Effector memory CD8-positive, alpha-beta T cell (primary cell): ENCODE results near the gene GRAMD1A.

ENCODE experiments used
- ATAC-seq: fragments of 150-1000 bp; cut with Tn5 transposase; replicated peaks from 2 replicates; pipeline ENCODE4 v1.10.0; 2021; ENCODE audit warnings: mild to moderate bottlenecking, moderate library complexity
- DNase-seq, 3 experiments: peaks; one replicate each; pipeline ENCODE4 v3.0.0; 2021
- H3K27ac Mint-ChIP-seq, 2 donors: one replicate each; pipeline ENCODE4 v1.8.0; 2022; ENCODE audit warnings: mild to moderate bottlenecking in 2 of 2, mixed read lengths in 2 of 2, moderate library complexity in 2 of 2
- H3K27me3 Mint-ChIP-seq, 2 donors: one replicate each; pipeline ENCODE4 v1.8.0; 2022; ENCODE audit warnings: mixed read lengths in 2 of 2
- H3K36me3 Mint-ChIP-seq: one replicate; pipeline ENCODE4 v1.8.0; 2022; ENCODE audit warnings: mild to moderate bottlenecking, moderate library complexity, mixed read lengths; ENCODE audit not compliant: insufficient read depth
- H3K4me1 Mint-ChIP-seq, 2 donors: one replicate each; pipeline ENCODE4 v1.8.0; 2022; ENCODE audit warnings: low read depth in 2 of 2, mixed read lengths in 2 of 2
- H3K4me3 Mint-ChIP-seq, 2 donors: one replicate each; pipeline ENCODE4 v1.8.0; 2022; ENCODE audit warnings: mild to moderate bottlenecking in 2 of 2, mixed read lengths in 2 of 2, moderate library complexity in 2 of 2
- H3K9me3 Mint-ChIP-seq, 2 donors: one replicate each; pipeline ENCODE4 v1.8.0; 2022; ENCODE audit warnings: mixed read lengths in 2 of 2

Gene GRAMD1A

DNA sequence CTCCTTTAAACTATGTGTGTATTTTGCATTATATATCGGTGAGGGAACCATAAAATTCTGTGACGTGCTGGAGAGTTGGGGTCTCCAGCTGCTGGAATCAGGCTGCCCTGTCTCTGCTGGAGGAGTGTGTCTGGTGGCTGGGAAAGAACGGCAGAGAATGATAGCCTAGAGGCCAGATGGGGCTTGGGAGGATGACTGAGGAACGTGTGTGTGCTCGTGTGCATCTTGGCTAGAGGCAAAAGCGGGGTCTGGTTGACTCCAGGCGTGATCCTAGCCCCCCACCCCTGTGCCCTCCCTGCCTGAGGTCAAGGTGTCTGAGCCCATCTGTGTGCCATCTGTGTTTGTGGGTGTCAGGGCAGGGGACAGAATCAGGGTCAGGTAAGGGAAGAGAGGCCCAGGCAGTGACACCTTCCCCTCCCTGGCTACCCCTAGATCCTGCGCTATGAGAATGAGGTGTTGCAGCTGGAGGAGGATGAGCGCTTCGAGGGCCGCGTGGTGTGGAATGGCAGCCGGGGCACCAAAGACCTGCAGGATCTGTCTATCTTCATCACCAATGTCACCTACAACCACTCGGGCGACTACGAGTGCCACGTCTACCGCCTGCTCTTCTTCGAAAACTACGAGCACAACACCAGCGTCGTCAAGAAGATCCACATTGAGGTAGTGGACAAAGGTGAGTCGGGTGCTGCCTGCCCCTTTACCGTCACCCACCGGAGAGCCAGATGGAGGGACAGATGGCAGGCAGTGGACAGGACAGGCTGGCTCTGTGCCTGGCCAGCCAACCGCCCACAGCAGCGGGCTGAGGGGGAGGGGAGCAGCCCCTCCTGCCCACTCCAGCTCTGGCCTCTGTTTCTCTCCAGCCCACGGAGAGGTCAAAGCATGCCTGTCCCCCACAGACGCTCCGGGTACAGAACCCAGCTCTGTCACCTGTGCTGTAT, 33.2 kb downstream of the GRAMD1A start:
- H3K36me3 Mint-ChIP-seq: peaks cover 11% of the 10 kb centered on the region
- no peak overlapping the region for H3K4me3 Mint-ChIP-seq
- no peak for ATAC-seq
- peaks cover 6 to 8% of the 10 kb centered on the region in 2 donors for H3K4me1 Mint-ChIP-seq
- peak overlapping the region in 1 of 2 donors; percentile 22 for H3K27ac Mint-ChIP-seq
- no peak for DNase-seq
- peaks cover 0 to 6% of the 10 kb centered on the region in 2 donors for H3K27me3 Mint-ChIP-seq
- no peaks in the 10 kb centered on the region for H3K9me3 Mint-ChIP-seq

DNA sequence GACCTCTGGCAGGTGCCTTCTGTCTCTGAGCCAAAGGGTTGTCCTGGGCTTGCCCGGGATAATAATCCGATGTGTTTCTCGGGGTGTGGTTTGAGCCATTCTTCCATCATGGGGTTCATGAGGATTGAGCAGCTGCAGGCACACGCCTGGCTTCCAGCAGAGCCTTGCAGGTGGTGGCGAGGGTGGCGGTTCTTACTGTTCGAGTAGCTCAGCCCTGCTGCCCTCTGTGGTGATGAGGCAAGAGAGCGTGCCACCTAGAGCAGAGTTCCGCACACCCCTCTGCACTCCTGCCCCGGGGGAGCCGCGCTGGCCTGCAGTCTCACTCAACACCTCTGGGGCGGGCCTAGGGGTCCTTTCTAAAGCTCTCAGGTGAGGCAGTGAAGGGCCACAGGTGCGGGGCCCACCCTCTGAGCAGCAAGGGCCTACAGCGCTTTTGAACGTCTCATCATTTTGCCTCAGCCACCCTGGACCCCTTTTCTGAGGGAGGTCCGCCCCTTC, 33.9 kb downstream of the GRAMD1A start:
- DNase-seq (no peak), ATAC-seq (no peak)
- Mint-ChIP-seq H3K36me3 (peaks cover 6% of the 10 kb centered on the region), H3K4me1 (peaks cover 6 to 8% of the 10 kb centered on the region in 2 donors), H3K9me3 (no peaks in the 10 kb centered on the region), H3K27ac (no peak overlapping the region), H3K27me3 (peaks cover 0 to 6% of the 10 kb centered on the region in 2 donors), H3K4me3 (no peak overlapping the region)

DNA sequence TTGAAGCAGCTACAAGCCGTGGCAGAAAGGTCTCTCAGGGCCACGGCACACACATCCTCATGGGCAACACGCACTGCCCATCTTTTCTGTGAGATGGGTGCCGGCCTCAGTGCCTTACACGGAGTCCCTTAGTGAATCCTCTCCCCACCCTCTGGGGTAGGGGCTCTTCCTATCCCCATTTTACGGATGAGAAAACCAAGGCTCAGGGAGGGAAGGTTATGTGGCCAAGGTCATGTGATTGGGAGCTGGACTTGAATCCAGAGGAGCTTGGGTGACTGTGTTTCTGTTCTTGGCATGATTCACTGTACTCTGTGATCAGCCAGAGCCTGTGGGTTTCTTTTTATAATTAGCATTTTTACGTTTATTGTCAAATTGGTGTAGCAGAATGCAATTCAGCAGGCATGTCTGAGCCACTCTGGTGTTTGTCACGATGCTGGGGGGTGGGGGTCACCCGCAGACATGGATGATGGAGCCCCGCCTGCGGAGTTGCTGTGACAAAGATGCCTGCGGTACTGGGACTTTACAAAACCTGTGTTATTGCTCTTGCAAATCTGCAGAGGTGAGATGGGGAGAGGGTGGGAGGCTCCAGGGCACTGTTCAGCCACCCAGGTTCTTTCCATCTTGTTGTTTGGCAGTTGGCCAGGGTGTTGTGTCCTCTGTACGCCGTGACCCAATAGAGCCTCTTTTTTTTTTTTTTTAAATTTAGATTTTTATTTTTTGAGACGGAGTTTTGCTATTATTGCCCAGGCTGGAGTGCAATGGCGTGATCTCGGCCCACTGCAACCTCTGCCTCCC, 34.7 kb downstream of the GRAMD1A start:
- no peak for DNase-seq
- Mint-ChIP-seq H3K9me3 (no peaks in the 10 kb centered on the region), H3K27me3 (peaks cover 0 to 6% of the 10 kb centered on the region in 2 donors), H3K4me3 (no peak overlapping the region), H3K36me3 (peaks cover 5% of the 10 kb centered on the region), H3K4me1 (peaks cover 6 to 8% of the 10 kb centered on the region in 2 donors), H3K27ac (no peak overlapping the region)
- no peak for ATAC-seq

DNA sequence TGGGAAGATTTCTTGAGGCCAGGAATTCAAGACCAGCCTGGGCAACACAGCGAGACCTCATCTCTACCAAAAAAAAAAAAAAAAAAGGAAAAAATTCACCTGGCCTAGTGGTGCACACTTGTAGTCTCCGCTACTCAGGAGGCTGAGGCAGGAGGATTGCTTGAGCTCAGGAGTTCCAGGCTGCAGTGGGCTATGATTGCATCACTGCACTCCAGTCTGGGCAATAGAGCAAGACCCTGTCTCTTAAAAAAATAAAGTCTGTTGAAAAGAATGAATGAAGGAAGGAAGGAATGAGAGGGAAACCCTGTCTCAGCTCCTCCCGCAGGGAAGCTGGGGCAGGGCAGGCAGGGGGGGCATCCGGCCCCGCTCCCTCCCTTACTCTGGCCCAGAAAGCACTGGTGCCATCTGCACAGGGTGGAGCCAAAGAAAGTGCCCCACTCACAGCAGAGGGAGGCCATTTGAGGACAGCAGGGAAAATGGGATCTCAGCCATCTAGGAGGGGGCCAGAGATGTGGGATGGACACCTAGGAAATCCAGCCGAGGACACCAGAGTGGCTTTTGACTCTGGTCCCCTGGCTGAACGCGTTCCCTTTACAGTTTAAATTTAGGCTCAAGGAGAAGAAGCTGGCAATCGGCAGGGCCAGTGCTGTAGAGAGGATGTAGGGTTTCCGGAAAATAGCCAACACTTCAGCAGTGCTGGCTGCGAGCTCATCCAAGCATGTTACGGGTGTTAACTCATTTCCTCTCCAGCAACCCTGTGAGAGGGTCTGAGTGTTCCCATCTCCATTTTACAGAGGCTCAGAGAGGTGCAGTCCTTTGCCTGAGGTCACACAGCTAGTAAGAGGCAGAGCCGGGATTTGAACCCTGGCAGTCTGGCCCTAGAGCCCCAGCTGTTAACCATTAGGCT, 37.8 kb downstream of the GRAMD1A start:
- no peaks in the 10 kb centered on the region for H3K27me3 Mint-ChIP-seq
- no peak overlapping the region for H3K4me3 Mint-ChIP-seq
- H3K27ac Mint-ChIP-seq: peak overlapping the region in 1 of 2 donors; percentile 65
- H3K9me3 Mint-ChIP-seq: no peaks in the 10 kb centered on the region
- no peaks in the 10 kb centered on the region for H3K36me3 Mint-ChIP-seq
- DNase-seq (no peak), ATAC-seq (no peak)
- H3K4me1 Mint-ChIP-seq: peaks cover 12 to 19% of the 10 kb centered on the region in 2 donors

DNA sequence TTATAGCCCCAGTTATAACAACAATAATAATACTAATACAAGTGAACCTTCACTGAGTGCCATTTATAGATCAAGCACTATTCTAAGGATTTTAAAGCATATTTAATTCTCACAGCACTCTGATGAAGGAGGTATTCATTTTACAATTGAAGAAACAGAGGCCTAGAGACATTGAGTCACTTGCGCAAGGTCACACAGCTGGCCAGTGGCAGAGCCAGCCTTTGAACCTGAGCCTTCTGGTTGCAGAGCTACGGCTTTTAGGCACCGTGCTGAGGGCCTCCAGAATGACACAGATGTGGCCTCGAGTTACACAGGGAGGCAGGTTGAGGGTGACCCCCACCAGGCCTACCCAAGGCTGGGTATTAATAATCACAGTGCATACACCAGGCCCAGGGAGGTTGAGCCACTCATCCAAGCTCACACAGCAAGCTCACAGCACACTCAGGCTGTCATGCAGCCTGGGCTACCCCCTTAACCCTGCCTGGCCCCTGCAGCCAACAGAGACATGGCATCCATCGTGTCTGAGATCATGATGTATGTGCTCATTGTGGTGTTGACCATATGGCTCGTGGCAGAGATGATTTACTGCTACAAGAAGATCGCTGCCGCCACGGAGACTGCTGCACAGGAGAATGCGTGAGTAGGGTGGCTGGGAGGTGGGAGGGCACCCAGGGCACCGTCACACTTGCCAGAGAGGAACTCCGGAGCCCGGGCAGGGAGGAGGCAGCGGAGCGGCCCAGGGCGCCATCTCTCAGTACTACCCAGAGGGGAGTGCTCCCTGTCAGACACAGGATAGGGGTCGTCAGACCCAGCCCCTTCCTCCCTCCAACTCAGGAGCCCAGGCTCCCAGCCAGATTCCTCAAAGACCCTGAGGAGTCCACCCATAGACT, 38.7 kb downstream of the GRAMD1A start:
- Mint-ChIP-seq H3K36me3 (peaks cover 6% of the 10 kb centered on the region), H3K4me1 (peaks cover 13 to 22% of the 10 kb centered on the region in 2 donors), H3K27me3 (peaks cover under 1 to 1% of the 10 kb centered on the region in 2 donors), H3K4me3 (no peak overlapping the region), H3K27ac (peak overlapping the region in 1 of 2 donors; percentile 65), H3K9me3 (no peaks in the 10 kb centered on the region)
- no peak for ATAC-seq
- DNase-seq: no peak

DNA sequence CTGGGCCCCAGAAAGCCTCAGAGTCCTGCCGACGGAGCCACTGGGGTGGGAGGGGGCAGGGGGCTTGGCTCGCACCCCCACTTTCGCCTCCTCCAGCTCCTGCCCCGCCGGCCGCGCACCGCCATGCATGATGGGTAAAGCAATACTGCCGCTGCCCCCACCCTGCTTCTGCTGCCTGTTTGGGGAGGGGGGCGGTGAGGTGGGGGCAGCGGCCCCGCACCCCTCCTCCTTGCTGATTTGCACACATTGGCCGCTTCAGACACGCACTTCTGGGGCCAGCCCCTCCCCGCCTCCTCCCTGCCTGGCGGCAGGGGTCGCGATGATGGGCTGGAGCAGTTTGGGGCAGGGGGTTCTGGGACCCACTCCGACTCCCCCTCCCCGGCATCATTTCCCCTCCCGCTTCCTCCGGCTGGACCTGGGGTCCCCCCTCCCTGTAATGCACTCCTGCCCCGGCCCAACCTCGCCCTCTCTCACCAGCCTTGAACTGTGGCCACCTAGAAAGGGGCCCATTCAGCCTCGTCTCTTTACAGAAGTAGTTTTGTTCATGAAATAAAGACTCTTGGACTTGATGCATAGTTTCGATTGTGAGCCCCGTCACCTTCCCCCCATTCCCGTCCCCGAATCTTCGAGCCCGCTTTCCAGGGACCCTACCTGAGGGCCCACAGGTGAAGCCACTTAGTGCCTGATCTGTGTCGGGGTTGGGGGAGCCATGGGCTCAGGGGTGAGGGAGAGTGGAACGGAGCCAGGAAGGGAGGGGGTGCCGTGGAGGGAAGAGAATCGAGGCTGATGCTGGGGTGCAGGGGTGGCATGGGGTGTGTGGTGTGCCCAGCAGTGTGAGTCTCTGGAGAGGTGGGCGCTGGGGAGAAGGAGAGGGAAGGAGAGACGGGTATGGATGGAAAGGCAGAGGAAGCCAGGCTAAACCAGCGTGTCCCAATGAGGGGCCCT, 40.0 kb downstream of the GRAMD1A start:
- DNase-seq: no peak
- peak; percentile 28 for ATAC-seq
- peak overlapping the region; percentile 80 to 87 for H3K27ac Mint-ChIP-seq

DNA sequence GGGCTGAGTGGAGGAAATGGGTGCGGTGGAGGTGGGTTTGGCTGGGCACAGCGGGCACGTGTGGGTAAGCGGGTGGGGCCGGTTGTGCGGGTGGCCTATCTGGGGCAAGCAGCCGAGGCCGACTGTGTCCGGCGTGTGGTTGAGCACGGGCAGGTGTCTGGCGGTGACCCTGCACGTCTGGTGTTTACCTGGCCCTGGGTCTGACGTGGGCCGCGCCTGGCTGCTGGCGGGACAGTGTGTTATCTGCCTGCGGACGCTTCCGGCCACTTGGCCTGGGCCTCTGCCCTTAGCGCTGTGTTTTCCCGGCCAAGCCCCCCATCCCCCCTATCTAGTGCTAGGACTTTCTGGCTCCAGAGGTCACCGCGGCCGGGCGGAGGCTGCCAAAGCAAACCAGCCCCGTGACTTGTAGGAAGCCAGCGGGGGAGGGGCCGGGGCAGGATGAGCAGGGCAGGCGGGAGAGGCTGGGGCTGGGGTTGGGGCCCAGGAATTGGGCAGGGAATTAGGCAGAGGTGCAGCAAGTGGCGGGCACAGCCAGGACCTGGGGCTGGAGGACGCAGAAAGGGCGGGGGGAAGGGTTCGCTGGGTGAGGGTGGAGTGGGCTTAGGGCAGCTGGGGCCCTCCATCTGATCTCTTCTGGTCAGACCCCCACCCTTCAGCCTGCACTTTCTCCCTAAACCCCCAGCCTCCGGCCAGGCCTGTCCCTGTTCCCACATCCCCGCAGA, 40.9 kb downstream of the GRAMD1A start:
- ATAC-seq (peak; percentile 71), DNase-seq (peak in 1 of 3 experiments; percentile 17)
- H3K4me1 Mint-ChIP-seq: peaks cover 34 to 39% of the 10 kb centered on the region in 2 donors
- H3K27me3 Mint-ChIP-seq: peaks cover 11 to 14% of the 10 kb centered on the region in 2 donors
- H3K27ac Mint-ChIP-seq: peak overlapping the region; percentile 80 to 87
- peaks cover 12% of the 10 kb centered on the region for H3K36me3 Mint-ChIP-seq
- H3K9me3 Mint-ChIP-seq: no peaks in the 10 kb centered on the region
- peak overlapping the region; percentile 80 to 81 for H3K4me3 Mint-ChIP-seq

More for the DNA sequence above, 40.0 kb downstream of the GRAMD1A start:
- peaks cover 26 to 34% of the 10 kb centered on the region in 2 donors for H3K4me1 Mint-ChIP-seq
- H3K4me3 Mint-ChIP-seq: peak overlapping the region; percentile 80 to 81
- H3K27me3 Mint-ChIP-seq: peaks cover 11 to 13% of the 10 kb centered on the region in 2 donors
- H3K9me3 Mint-ChIP-seq: no peaks in the 10 kb centered on the region
- H3K36me3 Mint-ChIP-seq: peaks cover 12% of the 10 kb centered on the region

DNA sequence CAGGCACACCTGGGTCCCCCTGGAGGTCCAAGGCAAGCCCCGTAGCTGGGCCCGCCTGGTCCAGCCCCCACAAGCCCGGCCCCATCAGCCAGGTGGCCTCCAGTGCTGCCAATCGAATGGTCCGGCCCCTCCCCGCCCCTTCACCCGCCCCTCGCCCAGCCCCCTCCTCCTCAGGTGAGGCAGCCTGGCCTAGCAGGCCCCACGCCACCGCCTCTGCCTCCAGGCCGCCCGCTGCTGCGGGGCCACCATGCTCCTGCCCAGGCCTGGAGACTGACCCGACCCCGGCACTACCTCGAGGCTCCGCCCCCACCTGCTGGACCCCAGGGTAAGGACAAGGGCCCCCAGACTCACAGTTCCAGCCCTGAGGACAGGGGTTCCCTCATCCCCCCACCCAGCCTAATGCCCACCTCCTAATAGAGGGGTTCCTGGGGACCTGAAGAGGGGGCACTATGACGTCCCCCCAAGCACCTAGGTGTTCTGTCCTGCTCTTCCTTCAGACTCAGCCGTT, 41.5 kb downstream of the GRAMD1A start, which contains the start of gene HPN:
TSS of gene HPN (plus strand) at position 174 of the 508 bp plus-strand sequence. CDS start 786 bp downstream, outside the sequence.
- Mint-ChIP-seq H3K9me3 (no peaks in the 10 kb centered on the region), H3K36me3 (peaks cover 12% of the 10 kb centered on the region), H3K4me3 (peak within 1 kb of the TSS; percentile 80 to 81), H3K4me1 (peaks cover 34 to 39% of the 10 kb centered on the region in 2 donors), H3K27me3 (peaks cover 11 to 14% of the 10 kb centered on the region in 2 donors), H3K27ac (peak within 1 kb of the TSS; percentile 80 to 87)
- ATAC-seq (no peak), DNase-seq (no peak)

DNA sequence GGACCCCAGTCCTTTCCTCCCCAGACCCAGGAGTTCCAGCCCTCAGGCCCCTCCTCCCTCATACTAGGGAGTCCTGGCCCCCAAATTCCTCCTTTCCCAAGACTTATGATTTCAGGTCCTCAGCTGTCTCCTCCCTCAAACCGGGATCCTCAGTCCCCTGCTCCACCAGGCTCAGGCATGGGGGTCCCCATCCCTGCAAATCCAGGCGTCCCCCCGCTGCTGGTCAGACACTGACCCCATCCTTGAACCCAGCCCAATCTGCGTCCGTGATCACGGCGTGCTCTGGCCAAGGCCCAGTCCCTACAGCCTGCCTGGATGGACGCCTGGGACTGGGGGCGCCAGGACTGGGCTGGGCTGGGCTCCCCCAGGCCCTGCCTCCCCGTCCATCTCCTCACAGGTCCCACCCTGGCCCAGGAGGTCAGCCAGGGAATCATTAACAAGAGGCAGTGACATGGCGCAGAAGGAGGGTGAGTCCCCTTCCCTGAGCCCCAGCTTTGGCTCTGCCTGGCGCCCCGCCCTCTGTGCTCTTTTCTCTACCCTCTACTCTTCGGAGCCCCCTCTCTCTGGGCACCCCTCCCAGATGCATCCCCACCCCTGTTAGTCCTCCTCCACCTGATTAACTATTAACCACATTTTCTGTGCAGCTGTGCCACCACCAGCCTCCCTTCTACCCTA, 42.1 kb downstream of the GRAMD1A start:
- Mint-ChIP-seq H3K36me3 (peaks cover 12% of the 10 kb centered on the region), H3K4me1 (peaks cover 34 to 39% of the 10 kb centered on the region in 2 donors), H3K27ac (peak overlapping the region in 1 of 2 donors; percentile 28), H3K4me3 (peak overlapping the region; percentile 36 to 80), H3K27me3 (peaks cover 11 to 14% of the 10 kb centered on the region in 2 donors), H3K9me3 (no peaks in the 10 kb centered on the region)
- ATAC-seq (no peak), DNase-seq (no peak)
